MG63 (cell line): ENCODE data around the gene GLTPD2. TPM values are rescaled to one million over a fixed set of nuclear protein-coding genes. Genes with fewer than 3 reads are reported as not detected.

Experiments
- DNase-seq: peaks from one replicate; pipeline ENCODE4 v3.0.0-alpha.2; 2020
- H3K27me3 ChIP-seq: fragments of 250-450 bp; sonication (Bioruptor Pico); 2 replicates; pipeline ENCODE4 v1.5.1; 2020; ENCODE audit warnings: mild to moderate bottlenecking, moderate library complexity
- H3K36me3 ChIP-seq: fragments of 250-450 bp; sonication (Bioruptor Pico); 2 replicates; pipeline ENCODE4 v1.5.1; 2020; ENCODE audit warnings: mild to moderate bottlenecking, moderate library complexity
- H3K4me3 ChIP-seq: fragments of 250-450 bp; sonication (Bioruptor Pico); 2 replicates; pipeline ENCODE4 v1.5.1; 2020; ENCODE audit warnings: mild to moderate bottlenecking, moderate library complexity
- H3K9me3 ChIP-seq: fragments of 250-450 bp; sonication (Bioruptor Pico); 2 replicates; pipeline ENCODE4 v1.5.1; 2020; ENCODE audit warnings: mild to moderate bottlenecking, moderate library complexity
- total RNA-seq: library from RNA; depleted of rRNA; stranded (reverse); fragments of >200 nt; shearing (Covaris generic); gene quantifications from 2 replicates; pipeline ENCODE4 v1.2.3, GENCODE V29; 2014; ENCODE audit warnings: low replicate concordance

Gene GLTPD2
- total RNA-seq, 1 experiment from 2014 or later = not detected

GRCh38 chr17:4790705-4791088 lies 1.9 kb downstream of the GLTPD2 start:
- H3K9me3 ChIP-seq = no peaks in the 10 kb centered on the region
- H3K36me3 ChIP-seq = no peaks in the 10 kb centered on the region
- no peak for DNase-seq
- H3K27me3 ChIP-seq = no peaks in the 10 kb centered on the region
- peak overlapping the region; percentile 52 for H3K4me3 ChIP-seq

- Histone ChIP-seq H3K27me3 (no peaks in the 10 kb centered on the region), H3K36me3 (no peaks in the 10 kb centered on the region), H3K4me3 (no peak overlapping the region), H3K9me3 (no peaks in the 10 kb centered on the region)
- DNase-seq = no peak
These were observed 6.4 kb downstream of the GLTPD2 start for GRCh38 chr17:4795168-4795567.

- H3K4me3 ChIP-seq = peak overlapping the region; percentile 90
- peak; percentile 39 for DNase-seq
- H3K36me3 ChIP-seq = no peaks in the 10 kb centered on the region
- H3K27me3 ChIP-seq = no peaks in the 10 kb centered on the region
- no peaks in the 10 kb centered on the region for H3K9me3 ChIP-seq
These were observed 7.8 kb downstream of the GLTPD2 start for GRCh38 chr17:4796552-4796920.

- no peak overlapping the region for H3K4me3 ChIP-seq
- H3K27me3 ChIP-seq = no peaks in the 10 kb centered on the region
- H3K9me3 ChIP-seq = no peaks in the 10 kb centered on the region
- no peaks in the 10 kb centered on the region for H3K36me3 ChIP-seq
- no peak for DNase-seq
These were observed 11.9 kb downstream of the GLTPD2 start for GRCh38 chr17:4800462-4801196.

- Histone ChIP-seq H3K36me3 (no peaks in the 10 kb centered on the region), H3K4me3 (no peak within 1 kb of the TSS), H3K27me3 (no peaks in the 10 kb centered on the region), H3K9me3 (no peaks in the 10 kb centered on the region)
- DNase-seq = no peak
These were observed 13.5 kb downstream of the GLTPD2 start, which contains the start of gene C17orf114 for GRCh38 chr17:4802228-4802627. Gene C17orf114 (minus strand): TSS chr17:4802328.

- H3K9me3 ChIP-seq = no peaks in the 10 kb centered on the region
- no peaks in the 10 kb centered on the region for H3K36me3 ChIP-seq
- DNase-seq = no peak
- H3K4me3 ChIP-seq = peak overlapping the region; percentile 53
- no peaks in the 10 kb centered on the region for H3K27me3 ChIP-seq
These were observed 17.7 kb downstream of the GLTPD2 start for GRCh38 chr17:4806456-4806776.

GRCh38 chr17:4806777-4807604 lies 18.2 kb downstream of the GLTPD2 start, which contains the start of gene PLD2:
Gene PLD2 (plus strand): TSS chr17:4807152. CDS start chr17:4807773, 621 bp downstream.
- H3K4me3 ChIP-seq = peak within 1 kb of the TSS; percentile 59
- no peaks in the 10 kb centered on the region for H3K27me3 ChIP-seq
- no peaks in the 10 kb centered on the region for H3K9me3 ChIP-seq
- DNase-seq = peak; percentile 86
- no peaks in the 10 kb centered on the region for H3K36me3 ChIP-seq

GRCh38 chr17:4807605-4808377 lies 19.0 kb downstream of the GLTPD2 start:
- Histone ChIP-seq H3K4me3 (peak overlapping the region; percentile 59), H3K36me3 (no peaks in the 10 kb centered on the region), H3K27me3 (no peaks in the 10 kb centered on the region), H3K9me3 (no peaks in the 10 kb centered on the region)
- no peak for DNase-seq

GRCh38 chr17:4808378-4808767 lies 19.6 kb downstream of the GLTPD2 start:
- DNase-seq = peak; percentile 29
- H3K9me3 ChIP-seq = no peaks in the 10 kb centered on the region
- H3K27me3 ChIP-seq = no peaks in the 10 kb centered on the region
- H3K36me3 ChIP-seq = no peaks in the 10 kb centered on the region
- H3K4me3 ChIP-seq = no peak overlapping the region

GRCh38 chr17:4810696-4811290 lies 22.0 kb downstream of the GLTPD2 start:
- DNase-seq = no peak
- Histone ChIP-seq H3K36me3 (no peaks in the 10 kb centered on the region), H3K27me3 (no peaks in the 10 kb centered on the region), H3K4me3 (no peak overlapping the region), H3K9me3 (no peaks in the 10 kb centered on the region)

GRCh38 chr17:4811471-4811870 lies 22.7 kb downstream of the GLTPD2 start:
- Histone ChIP-seq H3K36me3 (no peaks in the 10 kb centered on the region), H3K27me3 (no peaks in the 10 kb centered on the region), H3K9me3 (no peaks in the 10 kb centered on the region), H3K4me3 (no peak overlapping the region)
- no peak for DNase-seq

GRCh38 chr17:4812690-4813089 lies 23.9 kb downstream of the GLTPD2 start:
- no peaks in the 10 kb centered on the region for H3K9me3 ChIP-seq
- H3K27me3 ChIP-seq = no peaks in the 10 kb centered on the region
- DNase-seq = no peak
- no peak overlapping the region for H3K4me3 ChIP-seq
- H3K36me3 ChIP-seq = no peaks in the 10 kb centered on the region

- DNase-seq = no peak
- no peak overlapping the region for H3K4me3 ChIP-seq
These were observed 26.4 kb downstream of the GLTPD2 start for GRCh38 chr17:4815043-4815675.

GRCh38 chr17:4816826-4817225 lies 28.1 kb downstream of the GLTPD2 start:
- H3K9me3 ChIP-seq = no peaks in the 10 kb centered on the region
- DNase-seq = no peak
- no peak overlapping the region for H3K4me3 ChIP-seq
- H3K36me3 ChIP-seq = no peaks in the 10 kb centered on the region
- H3K27me3 ChIP-seq = no peaks in the 10 kb centered on the region

More at GRCh38 chr17:4815043-4815675, 26.4 kb downstream of the GLTPD2 start:
- Histone ChIP-seq H3K27me3 (no peaks in the 10 kb centered on the region), H3K9me3 (no peaks in the 10 kb centered on the region), H3K36me3 (no peaks in the 10 kb centered on the region)

- no peaks in the 10 kb centered on the region for H3K27me3 ChIP-seq
- H3K4me3 ChIP-seq = no peak overlapping the region
- no peaks in the 10 kb centered on the region for H3K36me3 ChIP-seq
- H3K9me3 ChIP-seq = no peaks in the 10 kb centered on the region
- no peak for DNase-seq
These were observed 29.5 kb downstream of the GLTPD2 start for GRCh38 chr17:4818276-4818675.

- H3K9me3 ChIP-seq = no peaks in the 10 kb centered on the region
- H3K4me3 ChIP-seq = no peak overlapping the region
- H3K36me3 ChIP-seq = no peaks in the 10 kb centered on the region
- H3K27me3 ChIP-seq = no peaks in the 10 kb centered on the region
- no peak for DNase-seq
These were observed 34.1 kb downstream of the GLTPD2 start for GRCh38 chr17:4822835-4823234.
